SJCRH30 (cell line): ENCODE measurements around the gene HDGF. TPM values are rescaled to one million over a fixed set of nuclear protein-coding genes. Genes with fewer than 3 reads are reported as not detected.
"Not testable (repeated sequence)": the region's sequence is repeated elsewhere in the genome, so short reads cannot be mapped to it uniquely, and the experiment has no call there.

Experiments used
- DNase-seq, 2 experiments: peaks; one replicate each; pipeline ENCODE4 v3.0.0-alpha.2; 2015 to 2020
- H3K27ac ChIP-seq: fragments of 250-450 bp; sonication (Bioruptor Pico); 2 replicates; pipeline ENCODE4 v1.5.1; 2020; ENCODE audit warnings: mild to moderate bottlenecking, moderate library complexity
- H3K27me3 ChIP-seq: fragments of 250-450 bp; sonication (Bioruptor Pico); 2 replicates; pipeline ENCODE4 v1.5.1; 2020; ENCODE audit warnings: mild to moderate bottlenecking, moderate library complexity
- H3K36me3 ChIP-seq: fragments of 250-450 bp; sonication (Bioruptor Pico); 2 replicates; pipeline ENCODE4 v1.5.1; 2020; ENCODE audit warnings: mild to moderate bottlenecking, moderate library complexity
- H3K4me1 ChIP-seq: fragments of 250-450 bp; sonication (Bioruptor Pico); 2 replicates; pipeline ENCODE4 v1.5.1; 2020; ENCODE audit warnings: mild to moderate bottlenecking, moderate library complexity
- H3K4me3 ChIP-seq: fragments of 250-450 bp; sonication (Bioruptor Pico); 2 replicates; pipeline ENCODE4 v1.5.1; 2020; ENCODE audit warnings: mild to moderate bottlenecking, moderate library complexity
- H3K9me3 ChIP-seq: fragments of 250-450 bp; sonication (Bioruptor Pico); replicated peaks from 2 replicates; pipeline ENCODE4 v1.5.1; 2020; ENCODE audit warnings: mild to moderate bottlenecking, moderate library complexity
- total RNA-seq: library from RNA; depleted of rRNA; stranded (reverse); fragments of >200 nt; shearing (Covaris generic); gene quantifications from 2 replicates; pipeline ENCODE4 v1.2.3, GENCODE V29; 2014

HDGF gene
- total RNA-seq, 1 experiment from 2014 or later: 278 TPM

DNA sequence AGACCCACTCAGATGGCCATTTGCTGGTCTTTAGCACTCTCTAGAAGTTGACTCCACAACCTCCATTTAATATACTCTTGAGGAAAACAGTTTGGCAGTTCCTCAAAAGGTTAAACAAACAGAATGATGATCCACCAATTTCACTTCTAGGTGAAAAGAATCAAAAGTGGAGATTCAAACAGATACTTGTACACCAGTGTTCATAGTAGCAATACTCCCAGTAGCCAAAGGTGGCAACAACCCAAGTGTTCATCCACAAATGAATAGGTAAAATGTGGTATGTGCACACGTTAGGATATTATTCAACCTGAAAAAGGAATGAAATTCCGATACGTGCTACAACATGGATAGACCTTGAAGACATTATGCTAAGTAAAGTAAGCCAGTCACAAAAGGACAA lies 22.1 kb upstream of the HDGF start:
- Histone ChIP-seq H3K4me1 (no peaks in the 10 kb centered on the region; the same call in 1 of the 2 replicates), H3K36me3 (peaks cover 13% of the 10 kb centered on the region), H3K27me3 (no peaks in the 10 kb centered on the region), H3K27ac (no peak overlapping the region), H3K9me3 (no peaks in the 10 kb centered on the region), H3K4me3 (no peak overlapping the region)
- no peak for DNase-seq

DNA sequence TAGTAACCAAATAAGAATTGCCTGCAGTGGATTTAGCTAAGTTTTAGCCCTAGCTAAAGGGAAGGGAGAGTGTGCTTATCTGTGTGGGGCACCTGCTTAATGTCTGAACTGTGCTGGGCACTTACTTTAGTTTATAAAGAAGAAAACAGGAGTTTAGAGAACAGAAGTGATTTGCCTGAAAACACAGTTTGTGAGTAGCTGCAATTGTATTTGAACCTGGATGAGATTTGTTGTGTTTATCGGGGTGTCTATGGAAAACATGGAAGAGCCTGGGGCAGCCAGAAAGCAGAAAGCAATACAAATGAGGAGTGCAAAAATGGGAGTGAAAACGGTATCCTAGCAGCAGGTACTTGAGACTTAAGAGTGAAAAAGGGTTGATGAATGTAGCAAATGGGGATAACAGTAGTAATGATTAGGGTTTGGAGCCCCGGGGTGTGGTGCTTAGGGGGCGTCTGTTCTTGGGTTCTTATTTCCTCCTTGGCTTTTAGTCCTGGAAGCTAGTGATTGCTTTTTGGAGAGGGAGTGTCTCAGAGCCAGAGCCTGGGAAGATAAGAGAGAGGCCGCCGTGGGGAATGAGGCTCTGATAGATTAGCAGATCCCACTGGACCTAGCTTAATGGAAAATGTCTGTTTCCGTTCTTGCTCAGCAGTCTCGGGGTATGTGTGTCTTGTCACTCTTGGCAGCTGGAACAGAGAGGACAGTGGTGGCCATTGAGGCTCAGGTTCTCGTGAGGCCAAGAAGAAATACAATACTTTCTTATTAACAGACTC lies 21.4 kb upstream of the HDGF start:
- DNase-seq: no peak
- H3K27ac ChIP-seq: no peak overlapping the region
- no peaks in the 10 kb centered on the region for H3K27me3 ChIP-seq
- no peaks in the 10 kb centered on the region; the same call in 1 of the 2 replicates for H3K4me1 ChIP-seq
- H3K4me3 ChIP-seq: no peak overlapping the region
- no peaks in the 10 kb centered on the region for H3K9me3 ChIP-seq
- peaks cover 13% of the 10 kb centered on the region for H3K36me3 ChIP-seq

DNA sequence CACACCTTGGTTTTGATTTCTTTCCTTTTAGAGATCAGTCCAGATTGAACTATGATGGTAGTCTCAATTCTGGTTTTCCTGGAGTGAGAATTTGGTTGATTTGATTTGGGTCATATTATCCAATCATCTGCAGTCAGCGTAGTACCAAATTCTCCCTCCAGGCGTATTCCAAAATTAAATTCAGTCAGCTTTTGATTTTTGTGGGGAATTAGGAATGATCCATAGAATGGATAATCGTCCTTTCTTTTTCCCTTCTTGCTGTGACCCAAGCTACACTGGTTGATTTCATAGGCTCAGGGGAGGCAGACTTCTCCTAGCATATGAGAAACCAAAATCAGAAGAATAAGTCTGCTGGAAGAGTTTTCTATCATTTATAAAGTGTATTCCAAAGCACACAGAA lies 20.7 kb upstream of the HDGF start:
- DNase-seq: no peak
- Histone ChIP-seq H3K36me3 (peaks cover 13% of the 10 kb centered on the region), H3K4me3 (no peak overlapping the region), H3K4me1 (no peaks in the 10 kb centered on the region; the same call in 1 of the 2 replicates), H3K27ac (no peak overlapping the region), H3K9me3 (no peaks in the 10 kb centered on the region), H3K27me3 (no peaks in the 10 kb centered on the region)

DNA sequence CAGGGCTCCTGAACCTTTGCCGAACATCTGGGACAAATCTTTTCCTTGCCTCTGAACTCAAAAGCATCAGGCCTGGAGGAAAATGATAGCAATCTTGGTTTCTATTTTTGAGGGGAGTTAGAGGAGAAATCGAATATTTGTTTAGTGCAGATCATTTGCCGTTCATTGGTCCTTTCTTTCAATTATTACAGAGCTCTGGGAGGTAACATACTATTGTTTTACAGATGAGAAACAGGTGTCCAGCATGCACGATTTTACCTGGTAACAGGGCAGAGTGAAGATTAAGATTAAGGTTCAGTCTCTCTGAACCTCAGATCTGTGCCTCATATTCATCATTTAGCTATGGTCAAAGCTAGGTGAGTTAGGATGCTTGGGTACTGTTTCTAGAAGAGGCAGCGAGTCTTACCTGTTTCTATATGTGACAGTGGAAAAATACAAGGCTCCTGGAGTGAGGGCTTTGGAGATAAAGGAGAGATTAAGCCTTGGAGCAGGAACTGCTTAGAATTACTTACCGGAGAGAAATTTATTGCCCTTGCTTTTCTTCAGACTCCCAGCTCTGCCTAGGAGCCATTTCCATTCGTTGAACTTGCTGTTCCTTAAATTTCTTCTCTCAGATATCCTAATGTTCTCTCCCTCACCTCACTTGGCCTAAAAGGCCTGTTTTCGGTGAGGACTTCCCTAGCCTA lies 17.3 kb upstream of the HDGF start:
- Histone ChIP-seq H3K4me3 (peak overlapping the region; percentile 75), H3K36me3 (peaks cover 12% of the 10 kb centered on the region), H3K27ac (no peak overlapping the region), H3K4me1 (peaks cover 3% of the 10 kb centered on the region; the same call in 1 of the 2 replicates), H3K9me3 (no peaks in the 10 kb centered on the region), H3K27me3 (no peaks in the 10 kb centered on the region)
- no peak for DNase-seq

DNA sequence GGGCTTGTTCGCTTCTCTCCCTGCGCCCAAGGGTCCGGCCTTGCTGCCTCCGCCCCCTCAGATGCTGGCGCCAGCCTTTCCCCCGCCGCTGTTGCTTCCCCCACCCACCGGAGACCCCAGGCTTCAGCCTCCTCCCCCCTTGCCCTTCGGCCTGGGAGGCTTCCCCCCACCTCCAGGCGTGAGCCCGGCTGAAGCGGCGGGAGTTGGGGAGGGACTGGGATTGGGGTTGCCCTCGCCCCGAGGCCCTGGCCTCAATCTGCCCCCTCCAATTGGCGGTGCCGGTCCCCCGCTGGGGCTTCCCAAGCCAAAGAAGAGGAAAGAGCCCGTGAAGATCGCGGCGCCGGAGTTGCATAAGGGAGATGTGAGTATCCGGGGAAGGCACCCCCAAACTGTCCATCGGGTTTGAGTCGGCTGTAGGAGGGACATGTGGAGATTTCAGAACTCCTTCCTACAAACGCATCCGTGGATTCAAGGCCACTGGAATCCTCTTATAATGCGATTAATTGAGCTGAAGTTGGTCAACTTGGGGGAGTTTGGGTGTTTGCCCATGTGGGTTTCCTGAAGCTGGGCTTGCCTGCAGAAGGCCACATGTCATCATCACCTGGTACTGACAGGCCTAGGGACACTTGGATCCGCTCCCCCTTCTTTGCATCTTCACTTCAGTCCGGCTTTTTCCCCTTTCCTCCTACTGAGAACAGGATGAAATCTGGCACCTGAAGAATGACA lies 16.6 kb upstream of the HDGF start:
- H3K4me1 ChIP-seq: peaks cover 3% of the 10 kb centered on the region; the same call in 1 of the 2 replicates
- H3K9me3 ChIP-seq: no peaks in the 10 kb centered on the region
- peak overlapping the region; percentile 75 for H3K4me3 ChIP-seq
- DNase-seq: peak; percentile 42 to 47
- peaks cover 9% of the 10 kb centered on the region; the same call in 1 of the 2 replicates for H3K36me3 ChIP-seq
- H3K27me3 ChIP-seq: no peaks in the 10 kb centered on the region
- H3K27ac ChIP-seq: peak overlapping the region; percentile 76

DNA sequence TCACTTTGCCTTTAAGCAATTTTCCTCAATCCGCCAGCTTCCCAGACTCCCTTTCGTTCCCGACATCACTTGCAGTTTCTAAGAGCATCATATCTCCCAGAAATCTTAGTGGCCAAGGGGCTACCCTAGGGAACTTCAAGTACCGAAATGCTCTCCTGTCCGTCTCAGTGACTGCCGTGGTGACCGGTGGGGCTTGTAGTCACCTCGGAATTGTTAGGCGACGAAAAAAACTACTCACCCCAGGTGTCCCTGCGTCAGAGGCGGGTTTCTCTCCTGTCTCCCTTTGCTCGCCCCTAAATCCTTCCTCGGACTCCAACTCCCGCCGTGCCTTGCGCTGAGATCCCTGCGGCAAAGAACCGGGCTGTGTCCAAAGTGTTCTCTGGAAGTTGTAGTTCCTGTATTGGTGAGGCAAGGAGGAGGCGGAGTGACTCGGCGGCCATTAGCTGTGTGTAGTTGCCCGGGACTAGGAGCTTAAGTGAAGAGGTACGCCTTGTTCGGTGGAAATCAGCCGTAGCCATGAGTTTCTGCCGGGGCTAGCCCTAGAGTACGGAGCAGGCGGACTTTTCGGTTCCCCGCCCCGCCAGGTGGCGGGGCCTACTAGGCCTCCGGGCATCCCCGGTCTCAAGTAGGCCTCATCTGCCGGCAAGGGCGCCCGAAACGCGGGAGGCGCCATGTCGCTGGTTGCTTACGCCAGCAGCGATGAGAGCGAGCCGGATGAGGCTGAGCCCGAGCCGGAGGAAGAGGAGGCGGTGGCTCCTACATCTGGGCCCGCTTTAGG lies 15.8 kb upstream of the HDGF start, which contains the start of gene PRCC:
Gene PRCC, plus strand, starts transcription at position 435 of the 778 bp plus-strand sequence. Its CDS starts 237 bp downstream, at position 672.
- Histone ChIP-seq H3K27me3 (no peaks in the 10 kb centered on the region), H3K36me3 (peaks cover 5% of the 10 kb centered on the region; the same call in 1 of the 2 replicates), H3K9me3 (no peaks in the 10 kb centered on the region), H3K4me3 (peak within 1 kb of the TSS; percentile 75), H3K4me1 (peaks cover 3% of the 10 kb centered on the region; the same call in 1 of the 2 replicates), H3K27ac (peak within 1 kb of the TSS; percentile 76)
- peak; percentile 98 to 99 for DNase-seq

DNA sequence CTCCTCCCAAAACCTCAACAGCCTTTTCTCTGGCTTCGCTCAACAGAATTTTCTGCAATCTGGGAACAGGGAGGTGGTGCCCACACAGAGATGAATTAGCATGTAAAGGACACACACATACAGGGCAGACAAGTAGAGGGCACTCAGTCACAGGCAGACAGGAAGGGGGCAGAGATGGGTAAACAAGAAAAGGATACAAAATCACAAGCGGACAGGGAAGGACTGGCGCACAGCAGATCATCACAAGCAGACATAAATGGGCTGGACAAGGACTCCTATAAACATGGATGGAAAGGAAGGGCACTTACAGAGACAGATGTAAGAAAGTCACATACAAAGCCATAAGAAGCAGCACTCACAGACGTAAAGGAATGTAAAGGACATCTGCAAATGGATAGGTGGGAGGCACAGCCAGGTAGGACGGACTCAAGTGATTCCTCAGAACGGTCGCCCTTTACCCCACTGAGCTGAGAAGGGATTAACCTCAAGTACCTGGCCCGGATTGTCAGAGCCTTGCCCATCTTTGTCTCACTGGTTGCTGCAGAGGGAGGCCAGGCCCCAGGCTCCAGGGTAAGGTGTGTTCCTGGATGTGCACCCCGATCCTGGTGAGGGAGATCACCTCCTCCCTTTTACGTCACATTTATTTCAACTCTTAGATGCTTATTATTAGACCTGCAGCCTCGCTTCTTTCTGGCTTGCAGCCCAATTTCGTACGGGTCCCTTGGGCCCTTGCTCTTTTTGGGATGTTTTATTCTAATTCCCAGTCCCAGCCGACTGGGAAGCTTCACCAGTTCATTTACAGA lies 15.0 kb upstream of the HDGF start:
- peak overlapping the region; percentile 76 for H3K27ac ChIP-seq

DNA sequence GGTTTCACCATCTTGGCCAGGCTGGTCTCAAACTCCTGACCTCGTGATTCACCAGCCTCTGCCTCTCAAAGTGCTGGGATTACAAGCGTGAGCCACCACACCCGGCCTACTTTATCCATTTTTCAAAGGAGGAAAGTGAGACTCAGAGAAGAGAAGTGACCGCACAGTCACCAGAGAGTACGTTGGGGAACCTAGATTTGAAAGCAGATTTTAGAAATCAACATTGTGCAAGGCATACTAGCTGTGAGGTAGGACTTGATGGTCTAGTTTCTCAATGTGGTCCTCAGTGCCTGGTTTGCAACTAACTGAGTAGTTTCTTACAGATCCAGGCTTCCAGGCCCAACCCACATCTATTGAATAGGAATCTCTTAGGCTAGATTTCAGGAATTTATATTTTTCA lies 14.2 kb upstream of the HDGF start:
- Histone ChIP-seq H3K4me1 (peaks cover 5% of the 10 kb centered on the region), H3K27me3 (no peaks in the 10 kb centered on the region), H3K9me3 (no peaks in the 10 kb centered on the region), H3K36me3 (peaks cover 3% of the 10 kb centered on the region; the same call in 1 of the 2 replicates), H3K27ac (no peak overlapping the region), H3K4me3 (no peak overlapping the region)
- DNase-seq: no peak

More for the DNA sequence above, 15.0 kb upstream of the HDGF start:
- no peaks in the 10 kb centered on the region for H3K9me3 ChIP-seq
- DNase-seq: no peak
- peaks cover 5% of the 10 kb centered on the region; the same call in 1 of the 2 replicates for H3K36me3 ChIP-seq
- H3K4me1 ChIP-seq: peaks cover 3% of the 10 kb centered on the region; the same call in 1 of the 2 replicates
- H3K4me3 ChIP-seq: peak overlapping the region; percentile 75
- H3K27me3 ChIP-seq: no peaks in the 10 kb centered on the region

DNA sequence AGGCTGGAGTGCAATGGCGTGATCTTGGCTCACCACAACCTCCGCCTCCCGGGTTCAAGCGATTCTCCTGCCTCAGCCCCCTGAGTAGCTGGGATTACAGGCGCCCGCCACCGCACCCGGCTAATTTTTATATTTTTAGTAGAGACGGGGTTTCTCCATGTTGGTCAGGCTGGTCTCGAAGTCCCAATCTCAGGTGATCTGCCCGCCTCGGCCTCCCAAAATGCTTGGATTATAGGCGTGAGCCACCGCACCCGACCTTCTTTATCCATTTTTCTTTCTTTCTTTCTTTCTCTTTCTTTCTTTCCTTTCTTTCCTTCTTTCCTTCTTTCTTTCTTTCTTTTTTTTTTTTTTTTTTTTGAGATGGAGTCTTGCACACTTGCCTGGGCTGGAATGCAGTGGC lies 13.7 kb upstream of the HDGF start:
- H3K27me3 ChIP-seq, H3K27ac ChIP-seq, H3K36me3 ChIP-seq, DNase-seq, H3K9me3 ChIP-seq, H3K4me3 ChIP-seq: not testable (repeated sequence)
- H3K4me1 ChIP-seq: peaks cover 10% of the 10 kb centered on the region

DNA sequence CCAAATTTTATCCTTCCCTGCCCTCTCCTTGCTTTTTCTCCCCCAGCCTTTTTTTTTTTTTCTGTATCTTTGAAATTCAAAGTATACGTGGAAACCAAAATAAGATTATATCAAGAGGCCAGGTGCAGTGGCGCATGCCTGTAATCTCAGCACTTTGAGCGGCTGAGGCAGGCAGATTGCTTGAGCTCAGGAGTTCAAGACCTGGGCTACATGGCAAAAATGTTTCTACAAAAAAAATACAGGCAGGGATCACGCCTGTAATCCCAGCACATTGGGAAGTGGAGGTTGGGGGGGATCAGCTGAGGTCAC lies 9.3 kb upstream of the HDGF start:
- H3K9me3 ChIP-seq: no peaks in the 10 kb centered on the region
- no peak overlapping the region for H3K27ac ChIP-seq
- no peaks in the 10 kb centered on the region for H3K36me3 ChIP-seq
- peaks cover 10% of the 10 kb centered on the region for H3K4me1 ChIP-seq
- H3K4me3 ChIP-seq: no peak overlapping the region
- no peaks in the 10 kb centered on the region for H3K27me3 ChIP-seq
- DNase-seq: no peak

DNA sequence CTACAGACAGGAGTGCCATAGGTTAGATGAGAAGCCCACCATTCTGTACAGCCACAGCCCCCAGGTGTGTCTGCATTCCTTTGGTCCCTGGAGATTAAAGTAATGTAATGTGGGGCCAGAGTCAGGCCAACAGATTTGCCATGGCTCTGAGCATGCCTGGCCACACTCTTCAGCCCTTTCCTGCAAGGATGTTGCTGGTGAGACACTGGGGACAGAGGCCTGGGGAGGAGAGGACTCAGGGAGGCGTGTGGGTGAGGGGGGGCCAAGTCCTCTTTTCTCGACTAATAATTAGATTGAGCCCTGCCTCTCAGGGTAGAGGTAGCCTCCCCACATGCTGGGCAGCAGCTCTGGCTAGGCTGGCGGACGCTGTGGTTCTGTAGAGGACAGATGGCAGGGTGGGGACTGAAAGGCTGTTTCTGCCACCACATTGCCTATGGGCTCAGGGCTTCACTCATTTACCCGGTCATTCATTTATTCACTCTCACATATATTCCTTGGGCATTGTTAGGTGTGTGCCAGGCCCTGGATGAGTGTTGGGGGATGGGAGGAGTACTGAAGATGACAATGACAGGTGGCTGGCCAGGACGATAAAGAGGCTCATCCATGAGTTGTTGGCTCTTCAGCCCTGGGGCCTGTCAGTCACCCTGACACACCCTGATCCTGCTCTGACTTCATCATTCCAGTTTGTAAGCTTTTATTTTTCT lies 8.8 kb upstream of the HDGF start:
- Histone ChIP-seq H3K27ac (no peak overlapping the region), H3K36me3 (no peaks in the 10 kb centered on the region), H3K4me3 (no peak overlapping the region), H3K4me1 (peaks cover 10% of the 10 kb centered on the region), H3K9me3 (no peaks in the 10 kb centered on the region), H3K27me3 (no peaks in the 10 kb centered on the region)
- DNase-seq: peak in 1 of 2 experiments; percentile 38

DNA sequence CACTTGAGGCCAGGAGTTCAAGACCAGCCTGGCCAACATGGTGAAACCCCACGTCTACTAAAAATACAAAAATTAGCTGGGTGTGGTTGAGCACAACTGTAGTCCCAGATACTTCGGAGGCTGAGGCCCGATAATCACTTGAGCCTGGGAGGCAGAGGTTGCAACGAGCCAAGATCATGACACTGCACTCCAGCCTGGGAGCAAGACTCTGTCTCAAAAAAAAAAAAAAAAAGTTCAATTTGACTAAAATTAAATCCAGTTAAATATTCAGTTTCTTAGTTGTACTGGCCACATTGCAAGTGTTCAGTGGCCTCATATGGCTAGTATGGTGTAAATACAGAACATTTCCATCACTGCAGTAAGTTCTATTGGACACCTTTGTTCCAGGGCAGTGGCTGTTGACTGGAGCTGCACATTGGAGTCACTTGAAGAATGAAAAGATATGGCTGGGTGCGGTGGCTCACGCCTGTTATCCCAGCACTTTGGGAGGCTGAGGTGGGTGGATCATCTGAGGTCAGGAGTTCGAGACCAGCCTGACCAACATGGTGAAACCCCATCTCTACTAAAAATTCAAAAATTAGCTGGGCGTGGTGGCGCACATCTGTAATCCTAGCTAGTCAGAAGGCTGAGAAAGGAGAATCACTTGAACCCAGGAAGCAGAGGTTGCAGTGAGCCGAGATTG lies 6.2 kb upstream of the HDGF start:
- H3K36me3 ChIP-seq, H3K27ac ChIP-seq, H3K9me3 ChIP-seq, H3K4me3 ChIP-seq, H3K27me3 ChIP-seq, DNase-seq: not testable (repeated sequence)
- peaks cover 15% of the 10 kb centered on the region for H3K4me1 ChIP-seq

DNA sequence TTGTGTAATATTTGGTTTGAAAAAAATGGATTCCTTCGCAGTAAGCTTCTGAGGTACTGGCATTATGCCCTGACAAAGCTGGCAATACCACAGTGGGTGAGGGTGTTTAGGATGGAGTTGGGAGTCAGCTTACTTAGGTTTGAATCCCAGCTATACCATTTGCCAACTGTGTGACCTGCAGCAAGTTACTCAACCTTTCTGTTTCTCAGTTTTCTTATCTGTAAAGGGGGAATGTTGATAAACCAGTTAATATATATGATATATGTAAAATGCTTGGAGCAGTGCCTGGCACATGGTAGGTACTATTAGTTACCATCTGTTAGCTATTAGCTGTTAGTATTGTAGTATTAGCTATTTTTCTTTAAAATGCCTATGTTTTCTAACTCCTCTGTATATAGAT lies 4.9 kb upstream of the HDGF start:
- Histone ChIP-seq H3K27me3 (no peaks in the 10 kb centered on the region), H3K36me3 (no peaks in the 10 kb centered on the region), H3K4me3 (no peak overlapping the region), H3K4me1 (peaks cover 17% of the 10 kb centered on the region), H3K9me3 (no peaks in the 10 kb centered on the region), H3K27ac (no peak overlapping the region)
- DNase-seq: no peak
